Fibroblast of lung (primary cell): ENCODE data around the gene UCP2. TPM values are rescaled to one million over a fixed set of nuclear protein-coding genes. Genes with fewer than 3 reads are reported as not detected.

Experiments
- DNase-seq, 2 donors: peaks; one replicate each; pipeline versions ENCODE4 v3.0.0 to v3.0.0-alpha.2; 2010; ENCODE audit warnings: low read depth in 2 of 2
- H2AFZ ChIP-seq: 2 replicates; pipeline ENCODE4 v1.5.1; 2012; ENCODE audit warnings: low read length, control low read depth, inconsistent platforms
- H3K27ac ChIP-seq: 2 replicates; pipeline ENCODE4 v1.5.1; 2011; ENCODE audit warnings: low read length, control low read depth; ENCODE audit not compliant: insufficient read depth
- H3K27me3 ChIP-seq: 2 replicates; pipeline ENCODE4 v1.5.1; 2011; ENCODE audit warnings: mild to moderate bottlenecking, low read length; ENCODE audit not compliant: control insufficient read depth, insufficient read depth
- H3K36me3 ChIP-seq: 2 replicates; pipeline ENCODE4 v1.5.1; 2011; ENCODE audit warnings: low read length; ENCODE audit not compliant: control insufficient read depth, insufficient read depth
- H3K4me1 ChIP-seq: 2 replicates; pipeline ENCODE4 v1.5.1; 2011; ENCODE audit warnings: low read length; ENCODE audit not compliant: control insufficient read depth, insufficient read depth; ENCODE audit errors: extremely low read depth
- H3K4me2 ChIP-seq: 2 replicates; pipeline ENCODE4 v1.5.1; 2011; ENCODE audit warnings: low read length, control low read depth; ENCODE audit not compliant: insufficient read depth; ENCODE audit errors: extremely low read depth
- H3K4me3 ChIP-seq, 4 experiments: fragments of 200-600 bp in 1 of 4; sonication (generic) in 1 of 4; replicated peaks in 1 of 4; 2 replicates each; pipeline ENCODE4 v1.5.1; 2011 to 2016; ENCODE audit warnings: low read length in 4 of 4, low read depth in 3 of 4, mild to moderate bottlenecking in 3 of 4, control low read depth in 2 of 4, inconsistent platforms in 1 of 4, mixed read lengths in 1 of 4; ENCODE audit not compliant: insufficient read depth in 1 of 4; ENCODE audit errors: control extremely low read depth in 1 of 4
- H3K79me2 ChIP-seq: 2 replicates; pipeline ENCODE4 v1.5.1; 2012; ENCODE audit warnings: mild to moderate bottlenecking, low read length, inconsistent platforms; ENCODE audit not compliant: control insufficient read depth, insufficient read depth
- H3K9ac ChIP-seq: 2 replicates; pipeline ENCODE4 v1.5.1; 2011; ENCODE audit warnings: mild to moderate bottlenecking, low read length, control low read depth; ENCODE audit not compliant: insufficient read depth
- H3K9me3 ChIP-seq: 2 replicates; pipeline ENCODE4 v1.5.1; 2012; ENCODE audit warnings: low read depth, low read length; ENCODE audit not compliant: control insufficient read depth, insufficient read depth
- H4K20me1 ChIP-seq: 2 replicates; pipeline ENCODE4 v1.5.1; 2011; ENCODE audit warnings: low read length; ENCODE audit not compliant: control insufficient read depth, insufficient read depth; ENCODE audit errors: extremely low read depth
- CTCF ChIP-seq, 2 donors: IDR thresholded peaks in 1 of 2; conservative IDR thresholded peaks in 1 of 2; 1 replicate in 1 of 2; 2 replicates in 1 of 2; pipeline ENCODE4 v1.5.1; 2011 to 2012; ENCODE audit warnings: low read length in 2 of 2, control low read depth in 1 of 2, inconsistent platforms in 1 of 2, low read depth in 1 of 2, mild to moderate bottlenecking in 1 of 2
- EZH2 ChIP-seq: IDR thresholded peaks from 2 replicates; pipeline ENCODE4 v1.5.1; 2012; ENCODE audit warnings: low read length, control low read depth, mild to moderate bottlenecking; ENCODE audit errors: missing control alignments
- polyA plus RNA-seq, 2 donors: library from polyadenylated mRNA; depleted of rRNA in 1 of 2; stranded (reverse) in 1 of 2; unstranded in 1 of 2; fragments of >200 nt; gene quantifications; 2 replicates each; pipeline ENCODE4 v1.2.1, GENCODE V29; 2011 to 2012; ENCODE audit warnings: missing spikeins in 1 of 2
- total RNA-seq: library from RNA; depleted of rRNA; stranded (reverse); fragments of >200 nt; gene quantifications from 2 replicates; pipeline ENCODE4 v1.2.1, GENCODE V29; 2014

Gene UCP2
- total and polyA plus RNA-seq, 2 donors (not counting 1 experiment from before 2014, with no cell fraction given): 4.8 to 11.5 TPM

- H2AFZ ChIP-seq: no peak overlapping the region
- no peaks in the 10 kb centered on the region for H3K9me3 ChIP-seq
- no peaks in the 10 kb centered on the region for H3K27me3 ChIP-seq
- peaks cover 12% of the 10 kb centered on the region for H3K4me1 ChIP-seq
- no peak overlapping the region for H3K4me2 ChIP-seq
- H3K27ac ChIP-seq: no peak overlapping the region
- no peak for DNase-seq
- no peaks in the 10 kb centered on the region for H3K79me2 ChIP-seq
- no peak for TF ChIP-seq EZH2
- no peak for TF ChIP-seq CTCF (conservative IDR thresholded peaks at IDR 0.05 in 1 of 2, IDR thresholded peaks at IDR 0.05 in 1 of 2; ENCODE audit: low read depth in 1 of 2, low read length in 2 of 2)
- no peaks in the 10 kb centered on the region for H4K20me1 ChIP-seq
- H3K9ac ChIP-seq: no peak overlapping the region
- no peaks in the 10 kb centered on the region for H3K36me3 ChIP-seq
- no peak overlapping the region for H3K4me3 ChIP-seq
These were observed 32.2 kb upstream of the UCP2 start for GRCh38 chr11:74014880-74015279.

GRCh38 chr11:74013141-74013540 lies 30.5 kb upstream of the UCP2 start:
- no peaks in the 10 kb centered on the region for H4K20me1 ChIP-seq
- no peak overlapping the region for H3K4me2 ChIP-seq
- H2AFZ ChIP-seq: no peak overlapping the region

GRCh38 chr11:74012074-74012809 lies 29.6 kb upstream of the UCP2 start:
- no peaks in the 10 kb centered on the region for H3K4me1 ChIP-seq
- TF ChIP-seq CTCF (conservative IDR thresholded peaks at IDR 0.05 in 1 of 2, IDR thresholded peaks at IDR 0.05 in 1 of 2; ENCODE audit: low read depth in 1 of 2, low read length in 2 of 2): no peak
- TF ChIP-seq EZH2: no peak
- H3K79me2 ChIP-seq: no peaks in the 10 kb centered on the region
- no peaks in the 10 kb centered on the region for H3K36me3 ChIP-seq
- no peaks in the 10 kb centered on the region for H3K27me3 ChIP-seq
- H3K9ac ChIP-seq: no peak overlapping the region
- H3K4me2 ChIP-seq: no peak overlapping the region
- no peak for DNase-seq
- H3K9me3 ChIP-seq: no peaks in the 10 kb centered on the region
- H2AFZ ChIP-seq: no peak overlapping the region
- H4K20me1 ChIP-seq: no peaks in the 10 kb centered on the region
- H3K4me3 ChIP-seq: no peak overlapping the region
- no peak overlapping the region for H3K27ac ChIP-seq

More at GRCh38 chr11:74013141-74013540, 30.5 kb upstream of the UCP2 start:
- Histone ChIP-seq H3K27me3 (no peaks in the 10 kb centered on the region), H3K79me2 (no peaks in the 10 kb centered on the region), H3K36me3 (no peaks in the 10 kb centered on the region), H3K9me3 (no peaks in the 10 kb centered on the region), H3K27ac (no peak overlapping the region), H3K4me1 (peaks cover 2% of the 10 kb centered on the region), H3K9ac (no peak overlapping the region), H3K4me3 (no peak overlapping the region)
- no peak for DNase-seq
- TF ChIP-seq CTCF (conservative IDR thresholded peaks at IDR 0.05 in 1 of 2, IDR thresholded peaks at IDR 0.05 in 1 of 2; ENCODE audit: low read depth in 1 of 2, low read length in 2 of 2) (no peak), EZH2 (no peak)
